ENCODE measurements around the gene KIF5C.

Gene KIF5C

DNA sequence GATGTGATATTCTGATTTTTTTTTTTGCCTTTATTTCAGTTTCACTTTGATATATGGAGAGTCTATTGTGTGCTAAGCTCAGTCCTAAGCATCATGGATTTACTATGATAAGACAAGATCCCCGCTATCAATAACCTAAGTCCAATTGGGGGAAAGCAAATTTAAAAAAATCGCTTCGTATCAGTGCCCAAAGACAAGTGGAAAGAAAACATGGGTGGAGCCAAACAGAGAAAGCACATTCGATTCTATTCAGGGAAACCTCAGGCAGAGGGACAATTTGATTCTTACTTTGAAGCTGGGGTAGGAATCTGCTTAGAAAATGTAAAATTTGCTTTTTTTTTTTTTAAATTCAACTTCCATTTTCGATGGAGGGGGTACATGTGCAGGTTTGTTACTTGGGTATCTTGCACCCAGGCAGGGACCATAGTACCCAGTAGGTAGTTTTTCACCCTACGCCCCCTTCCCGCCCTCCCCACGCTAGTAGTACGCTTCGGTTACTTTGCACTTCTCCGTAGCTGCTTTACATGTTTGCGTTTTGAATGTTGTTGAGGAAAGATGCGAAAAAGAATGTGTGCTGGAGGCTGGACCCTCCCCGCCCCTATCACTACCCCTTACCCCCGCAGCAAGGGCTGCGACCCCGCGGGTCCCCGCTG lies 12.4 kb downstream of the KIF5C start:
- DNase-seq (ENCODE audit: low read depth in 2 of 2) = no peak

DNA sequence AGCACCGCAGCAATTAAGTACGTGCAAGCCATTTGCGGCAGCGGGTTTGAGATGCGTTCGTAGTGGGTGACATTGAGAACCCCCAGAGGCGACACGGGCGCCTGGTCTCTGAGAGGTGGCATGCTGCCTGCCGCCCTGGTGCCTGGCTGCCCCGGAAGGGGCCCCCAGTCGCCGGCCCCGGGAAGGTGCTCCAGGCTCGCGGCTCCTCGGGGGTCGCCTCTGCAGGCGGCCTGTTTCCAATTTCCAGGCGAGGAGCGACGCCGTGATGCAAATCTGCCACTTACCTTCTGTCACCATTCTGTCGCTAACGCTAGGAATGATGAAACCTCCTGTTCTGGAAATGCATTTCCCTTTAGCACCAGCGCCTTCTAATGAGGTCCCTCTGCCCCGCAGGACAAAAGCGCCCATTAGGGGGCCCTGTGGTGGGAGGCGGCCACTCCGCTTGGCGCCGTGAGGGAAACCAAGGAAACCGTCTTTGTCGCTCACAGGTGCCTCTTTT lies 13.0 kb downstream of the KIF5C start:
- no peak for DNase-seq (ENCODE audit: low read depth in 2 of 2)

- DNase-seq (ENCODE audit: low read depth in 2 of 2) = no peak
These were observed 14.0 kb downstream of the KIF5C start for GRCh38 chr2:148888986-148889385.

DNA sequence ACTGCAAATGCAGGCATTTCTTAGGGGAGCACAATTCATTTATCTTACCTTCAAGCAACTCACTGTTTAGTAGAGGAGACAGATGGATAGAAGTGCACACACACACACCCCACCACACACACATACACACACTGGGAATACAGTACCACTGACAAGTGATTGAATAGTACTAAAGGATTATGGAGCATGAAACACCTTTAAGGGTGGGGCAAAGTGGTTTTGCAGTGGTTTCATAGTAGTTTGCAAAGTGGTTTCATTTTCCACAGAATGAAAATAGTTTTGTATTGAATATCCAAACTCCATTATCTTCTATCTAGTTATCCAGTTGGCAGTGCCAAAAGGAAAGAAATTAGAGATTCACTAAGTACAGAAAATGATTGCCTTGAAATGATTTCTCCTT lies 18.9 kb downstream of the KIF5C start:
- DNase-seq (ENCODE audit: low read depth in 2 of 2) = no peak

DNA sequence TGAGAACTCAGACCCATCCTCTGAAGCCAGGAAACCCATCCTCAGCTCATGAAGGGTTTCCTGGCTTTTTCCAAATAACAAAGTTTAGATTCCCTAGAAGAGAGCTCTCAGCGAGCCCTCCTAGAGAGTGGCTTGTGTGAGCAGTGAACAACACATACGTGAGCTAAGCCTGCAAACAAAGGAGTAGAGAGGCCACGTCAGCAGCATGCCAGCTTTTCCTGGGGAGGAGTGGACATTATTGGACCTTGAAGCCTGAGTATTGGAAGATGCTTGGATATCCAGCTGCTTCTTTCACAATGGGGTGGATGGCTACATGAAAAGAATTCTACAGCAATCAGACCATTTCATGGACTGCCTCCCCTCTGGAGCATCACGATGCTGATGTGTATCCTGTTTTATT lies 21.1 kb downstream of the KIF5C start:
- no peak for DNase-seq (ENCODE audit: low read depth in 2 of 2)

DNA sequence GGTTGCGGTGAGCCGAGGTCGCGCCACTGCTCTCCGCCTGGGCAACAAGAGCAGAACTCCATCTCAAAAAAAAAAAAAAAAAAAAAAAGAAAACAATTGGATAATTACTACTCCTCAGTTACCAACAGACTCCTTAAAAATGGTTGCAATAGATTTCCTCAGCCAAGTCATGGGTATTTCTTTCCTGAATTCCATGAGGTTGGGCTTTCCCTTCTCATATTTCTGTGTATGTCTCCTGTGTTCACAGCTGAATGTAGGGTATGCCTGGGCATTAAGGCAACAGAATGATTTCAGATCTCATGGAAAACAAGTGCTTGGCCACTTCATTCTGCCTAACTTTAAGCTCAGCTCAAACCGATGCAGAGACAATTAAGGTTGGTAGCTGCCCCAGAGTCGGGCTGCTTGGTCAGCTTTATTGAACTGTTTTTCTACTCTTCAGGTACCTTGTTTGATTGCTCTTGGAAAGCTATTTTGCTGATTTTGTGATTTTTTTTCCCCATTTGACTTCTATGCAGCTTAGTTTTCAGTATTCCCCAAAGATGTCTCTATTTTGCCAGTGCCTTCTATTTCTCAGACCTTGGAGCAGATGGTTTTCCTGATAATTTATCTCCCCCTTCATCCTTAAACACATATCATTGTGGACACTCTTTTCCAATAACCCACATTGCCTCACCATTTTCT lies 24.8 kb downstream of the KIF5C start:
- DNase-seq (ENCODE audit: low read depth in 2 of 2) = no peak

DNA sequence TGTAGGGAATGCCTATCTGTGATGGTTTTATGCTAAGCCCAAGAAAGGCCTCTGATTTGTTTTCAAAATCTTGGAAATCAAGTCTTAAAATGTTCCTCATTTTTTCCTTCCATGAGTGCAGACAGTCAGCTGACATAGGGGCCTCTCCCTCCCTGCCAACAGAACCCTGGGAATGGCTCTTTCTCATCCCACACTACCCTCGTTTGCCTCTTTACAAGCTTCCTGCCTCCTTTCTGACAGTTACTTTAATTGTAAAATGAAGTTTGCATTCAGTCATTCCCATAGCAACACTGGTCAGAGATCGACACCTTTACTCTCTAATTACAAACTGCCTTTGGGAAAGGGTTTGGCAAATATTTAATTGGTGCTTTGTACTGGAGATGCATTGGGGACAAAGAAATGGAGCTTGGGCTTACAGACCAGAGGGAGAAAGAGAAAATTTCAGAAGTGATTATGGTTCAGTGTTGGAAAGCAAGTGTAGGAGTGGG lies 25.4 kb downstream of the KIF5C start:
- no peak for DNase-seq (ENCODE audit: low read depth in 2 of 2)

- DNase-seq (ENCODE audit: low read depth in 2 of 2) = no peak
These were observed 26.1 kb downstream of the KIF5C start for GRCh38 chr2:148901142-148901541.

GRCh38 chr2:148902798-148903197 lies 27.8 kb downstream of the KIF5C start:
- no peak for DNase-seq (ENCODE audit: low read depth in 2 of 2)

- DNase-seq (ENCODE audit: low read depth in 2 of 2) = no peak
These were observed 28.3 kb downstream of the KIF5C start for GRCh38 chr2:148903294-148903693.

DNA sequence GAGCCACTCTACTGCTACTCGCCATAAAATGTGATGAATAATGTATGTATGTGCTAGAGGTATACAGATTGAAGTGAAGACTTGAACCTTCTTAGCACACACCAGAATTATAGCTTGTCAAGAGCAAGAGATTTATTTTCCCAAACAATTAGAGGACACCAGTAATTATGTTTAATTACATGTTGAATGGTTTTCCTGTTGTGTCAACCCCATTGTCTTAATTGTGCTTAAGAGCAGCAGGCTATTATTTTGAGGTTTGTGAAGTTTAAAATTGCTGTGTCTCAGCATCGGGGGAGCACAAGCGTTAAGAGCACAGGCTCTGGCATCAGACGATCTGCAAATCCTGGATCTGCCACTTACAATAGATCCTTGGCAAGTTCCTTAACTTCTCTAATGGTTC lies 29.0 kb downstream of the KIF5C start:
- DNase-seq (ENCODE audit: low read depth in 2 of 2) = no peak

- no peak for DNase-seq (ENCODE audit: low read depth in 2 of 2)
These were observed 31.1 kb downstream of the KIF5C start for GRCh38 chr2:148906124-148906523.

GRCh38 chr2:148907085-148907785 lies 32.2 kb downstream of the KIF5C start:
- DNase-seq (ENCODE audit: low read depth in 2 of 2) = no peak

GRCh38 chr2:148909114-148909513 lies 34.1 kb downstream of the KIF5C start:
- no peak for DNase-seq (ENCODE audit: low read depth in 2 of 2)

GRCh38 chr2:148913061-148913460 lies 38.0 kb downstream of the KIF5C start:
- DNase-seq (ENCODE audit: low read depth in 2 of 2) = no peak

- no peak for DNase-seq (ENCODE audit: low read depth in 2 of 2)
These were observed 38.5 kb downstream of the KIF5C start for GRCh38 chr2:148913492-148913891.

DNA sequence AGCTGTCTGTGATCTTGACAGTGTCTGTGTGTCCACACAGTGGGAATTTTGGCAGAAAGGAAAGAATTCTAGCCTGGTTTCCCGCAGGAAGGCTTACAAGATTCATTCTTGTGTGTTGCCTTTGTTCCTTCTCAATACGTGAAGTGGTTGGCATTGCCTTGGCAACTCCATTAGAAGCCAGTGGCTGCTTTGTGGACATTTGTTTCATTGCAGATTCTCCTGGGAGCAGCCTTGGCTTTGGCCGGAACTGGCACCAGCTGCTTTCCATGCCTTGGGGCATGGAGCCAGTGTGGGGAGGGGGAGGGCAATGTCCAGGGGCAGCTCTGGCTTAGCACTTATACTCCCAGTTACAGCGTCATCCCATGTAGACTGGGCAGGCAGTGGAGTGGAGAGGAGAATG lies 39.4 kb downstream of the KIF5C start:
- DNase-seq (ENCODE audit: low read depth in 2 of 2) = no peak

- no peak for DNase-seq (ENCODE audit: low read depth in 2 of 2)
These were observed 42.4 kb downstream of the KIF5C start for GRCh38 chr2:148917431-148917830.

DNA sequence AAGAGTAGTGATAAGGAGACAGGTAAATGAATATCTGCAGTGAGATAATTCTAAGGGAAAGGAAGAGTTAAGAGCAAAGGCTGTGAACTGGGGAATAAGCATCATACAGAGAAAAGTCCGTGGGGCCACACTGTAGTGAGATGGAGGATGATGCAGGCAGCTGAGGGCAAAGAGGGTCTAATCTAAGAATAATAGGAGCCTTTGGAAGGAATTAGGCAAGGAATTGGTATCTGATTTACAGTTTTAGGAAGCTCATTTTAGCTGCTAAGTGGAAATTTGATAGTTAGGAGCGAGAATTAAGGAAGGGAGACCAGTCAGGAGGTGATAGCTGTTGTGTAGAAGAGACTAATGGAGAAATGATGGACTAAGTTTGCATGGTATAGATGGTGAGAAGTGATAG lies 43.5 kb downstream of the KIF5C start:
- DNase-seq (ENCODE audit: low read depth in 2 of 2) = no peak

DNA sequence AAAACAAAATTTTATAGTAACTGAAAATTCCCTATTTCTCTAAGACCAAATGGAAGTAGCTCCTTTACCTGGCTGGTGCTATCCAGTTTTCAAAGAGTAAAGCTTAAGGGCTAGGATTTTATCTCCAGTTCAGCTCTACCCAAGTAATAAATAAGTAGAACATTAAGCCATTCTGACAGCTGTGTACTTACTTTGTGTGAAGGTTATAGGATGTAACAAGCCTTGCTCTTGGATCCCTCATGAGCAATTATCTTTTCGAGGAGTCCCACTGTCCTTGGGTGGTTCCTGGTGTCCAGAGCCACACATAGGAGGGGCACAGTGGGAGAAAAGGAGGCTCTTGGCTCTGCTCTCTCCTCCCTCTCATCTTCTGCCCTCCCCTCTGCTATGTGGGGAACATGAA lies 45.5 kb downstream of the KIF5C start:
- no peak for DNase-seq (ENCODE audit: low read depth in 2 of 2)

GRCh38 chr2:148922062-148922461 lies 47.0 kb downstream of the KIF5C start:
- DNase-seq (ENCODE audit: low read depth in 2 of 2) = no peak

- DNase-seq (ENCODE audit: low read depth in 2 of 2) = no peak
These were observed 47.9 kb downstream of the KIF5C start for GRCh38 chr2:148922776-148923475.
